Activated CD8-positive, alpha-beta T cell treated with anti-CD3 and anti-CD28 coated beads for 36 hours (primary cell): Measurements from ENCODE around the gene SLC40A1. TPM values are rescaled to one million over a fixed set of nuclear protein-coding genes. Genes with fewer than 3 reads are reported as not detected.

Experiments
- ATAC-seq: fragments of 200-7000 bp; cut with Tn5 transposase; one replicate; pipeline ENCODE4 v1.10.0; 2021; ENCODE audit warnings: mild to moderate bottlenecking, moderate library complexity
- CTCF ChIA-PET: fragments of 350-600 bp; sonication (Branson Sonifier 250); formaldehyde crosslinking; loops from one replicate; lab custom pipeline; 2021; ENCODE audit warnings: antibody characterized with exemption; lab: Charles Lee
- POLR2A ChIA-PET: fragments of 350-600 bp; sonication (Branson Sonifier 250); formaldehyde crosslinking; loops from one replicate; lab custom pipeline; 2021; ENCODE audit warnings: antibody characterized with exemption; lab: Charles Lee
- DNase-seq: peaks from one replicate; pipeline ENCODE4 v3.0.0-alpha.2; 2020
- H3K27ac Mint-ChIP-seq: one replicate; pipeline ENCODE4 v1.8.0; 2021; ENCODE audit warnings: mild to moderate bottlenecking, mixed read lengths
- H3K27me3 Mint-ChIP-seq: one replicate; pipeline ENCODE4 v1.8.0; 2021; ENCODE audit warnings: mixed read lengths
- H3K36me3 Mint-ChIP-seq: one replicate; pipeline ENCODE4 v1.8.0; 2021; ENCODE audit warnings: low read depth, mixed read lengths
- H3K4me1 Mint-ChIP-seq: one replicate; pipeline ENCODE4 v1.8.0; 2021; ENCODE audit warnings: low read depth, mixed read lengths
- H3K4me3 Mint-ChIP-seq: one replicate; pipeline ENCODE4 v1.8.0; 2021; ENCODE audit warnings: mild to moderate bottlenecking, moderate library complexity, mixed read lengths
- H3K9me3 Mint-ChIP-seq: one replicate; pipeline ENCODE4 v1.8.0; 2021; ENCODE audit warnings: mixed read lengths
- intact Hi-C: fragments of 100-400 bp; cut with micrococcal nuclease; formaldehyde crosslinking; loops from one replicate; pipeline ENCODE4 v1.10.0; 2022
- total RNA-seq, 2 experiments: library from RNA; stranded (reverse); gene quantifications; one replicate each; pipeline ENCODE4 v1.2.3, GENCODE V29; 2021
- TF ChIP-seq, protein P1 (sequence below): fragments of 200-600 bp; IDR thresholded peaks from one replicate; pipeline ENCODE4 v1.8.0; 2022; ENCODE audit warnings: antibody characterized with exemption, mild to moderate bottlenecking

SLC40A1 gene
- total RNA-seq, 2 experiments from 2014 or later = 1.2 to 1.5 TPM

- ChIA-PET POLR2A (no interaction called here), CTCF (interaction anchor here (1.4 kb wide), 1 partner anchor 24 kb away, joined by 3 read pairs; no protein-coding TSS in a partner anchor)
- DNase-seq (no peak), ATAC-seq (no peak)
- Mint-ChIP-seq H3K27ac (no peak overlapping the region), H3K36me3 (no peaks in the 10 kb centered on the region), H3K27me3 (no peaks in the 10 kb centered on the region), H3K9me3 (no peaks in the 10 kb centered on the region), H3K4me3 (no peak overlapping the region), H3K4me1 (peaks cover 22% of the 10 kb centered on the region)
- TF ChIP-seq, protein P1, sequence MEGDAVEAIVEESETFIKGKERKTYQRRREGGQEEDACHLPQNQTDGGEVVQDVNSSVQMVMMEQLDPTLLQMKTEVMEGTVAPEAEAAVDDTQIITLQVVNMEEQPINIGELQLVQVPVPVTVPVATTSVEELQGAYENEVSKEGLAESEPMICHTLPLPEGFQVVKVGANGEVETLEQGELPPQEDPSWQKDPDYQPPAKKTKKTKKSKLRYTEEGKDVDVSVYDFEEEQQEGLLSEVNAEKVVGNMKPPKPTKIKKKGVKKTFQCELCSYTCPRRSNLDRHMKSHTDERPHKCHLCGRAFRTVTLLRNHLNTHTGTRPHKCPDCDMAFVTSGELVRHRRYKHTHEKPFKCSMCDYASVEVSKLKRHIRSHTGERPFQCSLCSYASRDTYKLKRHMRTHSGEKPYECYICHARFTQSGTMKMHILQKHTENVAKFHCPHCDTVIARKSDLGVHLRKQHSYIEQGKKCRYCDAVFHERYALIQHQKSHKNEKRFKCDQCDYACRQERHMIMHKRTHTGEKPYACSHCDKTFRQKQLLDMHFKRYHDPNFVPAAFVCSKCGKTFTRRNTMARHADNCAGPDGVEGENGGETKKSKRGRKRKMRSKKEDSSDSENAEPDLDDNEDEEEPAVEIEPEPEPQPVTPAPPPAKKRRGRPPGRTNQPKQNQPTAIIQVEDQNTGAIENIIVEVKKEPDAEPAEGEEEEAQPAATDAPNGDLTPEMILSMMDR = no peak
- intact Hi-C loops = no loop called here
Measured at GRCh38 chr2:189592353-189592984, 11.9 kb upstream of the SLC40A1 start.

DNA sequence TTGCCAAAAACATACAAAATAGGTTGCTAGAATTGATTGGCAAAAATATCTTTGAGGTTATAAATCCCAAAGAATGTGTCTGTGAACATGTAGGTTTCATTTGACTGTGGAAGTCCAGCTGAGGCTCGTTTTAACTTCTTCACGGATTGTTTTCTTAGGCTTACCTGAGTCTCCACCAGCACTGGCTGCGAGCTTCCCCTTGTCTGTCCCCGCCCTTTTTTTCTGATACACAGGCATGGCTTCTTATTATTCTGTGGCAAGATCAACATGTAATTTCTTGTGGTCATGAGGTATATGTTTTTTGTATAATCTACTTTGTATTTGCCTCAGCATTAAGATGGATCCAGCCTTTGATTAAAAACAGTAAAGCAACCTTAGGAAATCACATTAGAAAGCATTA is 7.2 kb upstream of the SLC40A1 start:
- Mint-ChIP-seq H3K4me1 (peaks cover 16% of the 10 kb centered on the region), H3K36me3 (no peaks in the 10 kb centered on the region), H3K9me3 (no peaks in the 10 kb centered on the region), H3K27me3 (peaks cover 8% of the 10 kb centered on the region), H3K27ac (no peak overlapping the region), H3K4me3 (no peak overlapping the region)
- DNase-seq (no peak), ATAC-seq (no peak)
- TF ChIP-seq, protein P1 = no peak
- intact Hi-C loops = no loop called here
- ChIA-PET POLR2A (no interaction called here), CTCF (no interaction called here)

DNA sequence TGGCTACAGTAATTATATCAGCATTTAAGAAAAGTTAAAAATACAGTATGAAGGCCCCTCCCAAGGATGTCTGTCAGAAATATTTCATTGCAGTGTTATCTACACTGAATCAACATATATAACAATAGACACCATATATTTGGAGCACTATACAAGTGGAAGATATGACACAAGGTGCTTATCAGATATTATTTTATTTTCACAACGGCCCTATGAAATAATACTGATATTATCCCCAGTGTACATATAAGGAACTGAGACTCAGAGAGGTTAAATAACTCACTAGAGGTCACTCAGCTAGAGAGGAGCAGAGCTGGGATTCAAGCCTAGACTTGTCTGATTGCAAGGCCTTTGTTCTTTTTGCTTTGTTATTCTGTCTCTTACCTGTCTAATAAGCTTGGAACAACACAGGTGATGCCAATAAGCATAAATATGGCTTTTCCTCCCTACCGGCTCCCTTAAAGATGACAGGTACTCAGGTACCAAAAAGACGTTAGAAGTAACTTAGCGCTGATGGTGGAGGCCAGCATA is 4.7 kb upstream of the SLC40A1 start:
- intact Hi-C loops = no loop called here
- Mint-ChIP-seq H3K9me3 (no peaks in the 10 kb centered on the region), H3K27ac (no peak overlapping the region), H3K27me3 (peaks cover 23% of the 10 kb centered on the region), H3K4me3 (no peak overlapping the region), H3K36me3 (no peaks in the 10 kb centered on the region), H3K4me1 (peaks cover 16% of the 10 kb centered on the region)
- TF ChIP-seq, protein P1 = no peak
- ATAC-seq (no peak), DNase-seq (no peak)
- ChIA-PET CTCF (no interaction called here), POLR2A (no interaction called here)

GRCh38 chr2:189584686-189585085 is 4.1 kb upstream of the SLC40A1 start:
- Mint-ChIP-seq H3K36me3 (no peaks in the 10 kb centered on the region), H3K27ac (no peak overlapping the region), H3K4me1 (peaks cover 20% of the 10 kb centered on the region), H3K27me3 (peaks cover 25% of the 10 kb centered on the region), H3K9me3 (no peaks in the 10 kb centered on the region), H3K4me3 (no peak overlapping the region)
- ATAC-seq = no peak
- intact Hi-C loops = no loop called here
- POLR2A ChIA-PET = no interaction called here
- TF ChIP-seq, protein P1 = no peak
- CTCF ChIA-PET = no interaction called here
- no peak for DNase-seq
